ENCODE measurements around the gene CES4A.
"Not testable (repeated sequence)": the region's sequence is repeated elsewhere in the genome, so short reads cannot be mapped to it uniquely, and the experiment has no call there.

The CES4A gene

GRCh38 chr16:66958857-66959703, 29.3 kb upstream of the CES4A start:
- no peak for DNase-seq

- no peak for DNase-seq
Observed at GRCh38 chr16:66959704-66960161, 28.7 kb upstream of the CES4A start.

- DNase-seq: no peak
Observed at GRCh38 chr16:66960270-66960669, 28.1 kb upstream of the CES4A start.

GRCh38 chr16:66961065-66961744, 27.2 kb upstream of the CES4A start, which contains the start of gene CES3:
Gene CES3 (plus strand): TSS chr16:66961266. CDS start chr16:66961308, 42 bp downstream.
- peak; percentile 93 for DNase-seq

- DNase-seq: no peak
Observed at GRCh38 chr16:66961914-66962313, 26.5 kb upstream of the CES4A start.

- no peak for DNase-seq
Observed at GRCh38 chr16:66964049-66964448, 24.3 kb upstream of the CES4A start.

- no peak for DNase-seq
Observed at GRCh38 chr16:66968847-66969246, 19.5 kb upstream of the CES4A start.

GRCh38 chr16:66970775-66971720, 17.3 kb upstream of the CES4A start:
- no peak for DNase-seq

GRCh38 chr16:66972983-66973382, 15.4 kb upstream of the CES4A start:
- DNase-seq: no peak

- DNase-seq: no peak
Observed at GRCh38 chr16:66973716-66974115, 14.7 kb upstream of the CES4A start.

GRCh38 chr16:66974156-66974931, 14.0 kb upstream of the CES4A start:
- DNase-seq: not testable (repeated sequence)

- not testable (repeated sequence) for DNase-seq
Observed at GRCh38 chr16:66974932-66975246, 13.5 kb upstream of the CES4A start.

- DNase-seq: no peak
Observed at GRCh38 chr16:66975302-66975893, 13.0 kb upstream of the CES4A start.

GRCh38 chr16:66976746-66977145, 11.6 kb upstream of the CES4A start:
- DNase-seq: no peak

GRCh38 chr16:66977341-66978113, 10.9 kb upstream of the CES4A start:
- DNase-seq: peak; percentile 90

GRCh38 chr16:66979011-66979717, 9.2 kb upstream of the CES4A start:
- no peak for DNase-seq

GRCh38 chr16:66983033-66983432, 5.4 kb upstream of the CES4A start:
- no peak for DNase-seq

- DNase-seq: no peak
Observed at GRCh38 chr16:66984892-66985311, 3.5 kb upstream of the CES4A start.

GRCh38 chr16:66986559-66986958, 1.8 kb upstream of the CES4A start:
- DNase-seq: no peak

GRCh38 chr16:66991545-66992077, 3.2 kb downstream of the CES4A start:
- no peak for DNase-seq

Measured in OCI-M1 (cell line).